ENCODE results near the gene HHEX.
A peak's percentile ranks its signal among the peaks of the same experiment; 100 is the strongest.

The HHEX gene

DNA sequence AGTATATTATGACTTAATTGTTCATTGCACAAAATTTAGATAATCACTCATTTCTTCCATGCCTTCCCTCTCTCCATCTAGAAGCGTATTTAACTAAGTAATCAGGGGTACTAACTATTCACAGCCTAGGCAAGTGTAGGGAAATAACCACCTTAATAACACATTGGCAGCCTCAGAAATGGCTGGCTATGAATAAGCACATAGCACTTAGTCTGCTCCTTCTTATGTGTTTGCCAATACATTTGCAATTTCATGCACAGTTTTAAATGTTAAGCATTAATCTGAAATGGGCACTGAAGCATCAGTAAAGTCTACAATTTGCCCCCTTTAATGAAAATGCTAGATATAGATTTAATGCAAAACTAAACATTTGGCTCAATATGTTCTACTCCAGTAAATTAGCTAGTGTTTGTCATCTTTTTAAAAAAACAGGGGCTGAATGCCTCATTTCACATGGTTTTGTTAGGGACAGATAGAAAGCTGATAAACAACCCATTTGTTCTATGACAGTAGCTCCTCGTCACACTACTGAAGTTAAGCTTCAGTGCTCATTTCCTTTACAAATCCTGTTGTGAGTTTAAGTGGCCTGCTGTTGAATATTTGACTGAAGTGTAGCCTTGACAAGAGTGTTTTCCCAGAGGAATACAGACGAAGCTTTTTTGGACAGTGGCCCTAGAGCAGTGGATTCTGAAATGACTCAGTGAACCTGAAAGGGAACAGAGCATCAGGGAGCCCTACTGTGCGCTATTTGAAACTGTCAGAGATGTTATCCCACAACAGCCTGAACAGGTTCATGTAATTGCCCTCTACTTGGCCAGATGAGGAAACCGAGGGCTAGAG lies 30.5 kb downstream of the HHEX start:
- TF ChIP-seq, protein P1, sequence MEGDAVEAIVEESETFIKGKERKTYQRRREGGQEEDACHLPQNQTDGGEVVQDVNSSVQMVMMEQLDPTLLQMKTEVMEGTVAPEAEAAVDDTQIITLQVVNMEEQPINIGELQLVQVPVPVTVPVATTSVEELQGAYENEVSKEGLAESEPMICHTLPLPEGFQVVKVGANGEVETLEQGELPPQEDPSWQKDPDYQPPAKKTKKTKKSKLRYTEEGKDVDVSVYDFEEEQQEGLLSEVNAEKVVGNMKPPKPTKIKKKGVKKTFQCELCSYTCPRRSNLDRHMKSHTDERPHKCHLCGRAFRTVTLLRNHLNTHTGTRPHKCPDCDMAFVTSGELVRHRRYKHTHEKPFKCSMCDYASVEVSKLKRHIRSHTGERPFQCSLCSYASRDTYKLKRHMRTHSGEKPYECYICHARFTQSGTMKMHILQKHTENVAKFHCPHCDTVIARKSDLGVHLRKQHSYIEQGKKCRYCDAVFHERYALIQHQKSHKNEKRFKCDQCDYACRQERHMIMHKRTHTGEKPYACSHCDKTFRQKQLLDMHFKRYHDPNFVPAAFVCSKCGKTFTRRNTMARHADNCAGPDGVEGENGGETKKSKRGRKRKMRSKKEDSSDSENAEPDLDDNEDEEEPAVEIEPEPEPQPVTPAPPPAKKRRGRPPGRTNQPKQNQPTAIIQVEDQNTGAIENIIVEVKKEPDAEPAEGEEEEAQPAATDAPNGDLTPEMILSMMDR (IDR thresholded peaks at IDR 0.05; ENCODE audit: low read length, missing control alignments): no peak
- DNase-seq (ENCODE audit: low read depth): peak; percentile 18
- no peak overlapping the region for H3K4me3 ChIP-seq (replicated peaks; ENCODE audit: low read depth, low read length)

DNA sequence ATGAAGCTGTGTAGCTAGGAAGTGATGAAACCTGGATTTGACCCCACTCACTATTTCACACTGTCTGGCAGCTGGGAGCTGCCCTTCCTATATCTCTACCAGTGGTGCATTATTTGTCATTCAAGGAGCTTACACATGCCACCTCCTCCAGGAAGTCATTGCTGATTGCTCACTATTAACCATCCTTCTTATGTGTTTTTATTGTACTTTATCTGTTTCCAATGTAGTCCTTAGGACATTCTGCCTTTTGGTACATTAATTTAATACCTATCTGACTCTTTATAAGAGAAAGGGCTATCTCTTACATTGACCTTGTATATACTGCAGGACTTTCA lies 31.0 kb downstream of the HHEX start:
- TF ChIP-seq, protein P1 (IDR thresholded peaks at IDR 0.05; ENCODE audit: low read length, missing control alignments): no peak
- no peak overlapping the region for H3K4me3 ChIP-seq (replicated peaks; ENCODE audit: low read depth, low read length)
- DNase-seq (ENCODE audit: low read depth): no peak

DNA sequence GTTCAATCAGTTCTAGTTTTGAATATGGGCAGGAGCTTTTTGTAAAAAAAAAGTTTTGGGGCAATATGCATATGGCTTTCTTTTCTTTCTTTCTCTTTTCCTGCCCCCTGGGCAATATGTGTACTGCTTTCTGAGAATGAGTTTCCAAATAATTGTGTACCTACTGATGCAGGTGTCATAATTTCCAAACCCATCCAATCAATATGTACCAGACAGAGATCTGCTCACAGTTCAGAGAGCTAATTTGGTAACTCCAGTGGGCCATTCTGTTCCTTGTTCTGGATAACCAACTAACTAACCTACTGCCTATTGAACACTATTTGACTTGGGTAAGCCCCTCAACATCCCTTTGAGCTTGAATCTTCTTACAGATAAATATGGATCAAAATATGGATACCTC lies 32.6 kb downstream of the HHEX start:
- no peak overlapping the region for H3K4me3 ChIP-seq (replicated peaks; ENCODE audit: low read depth, low read length)
- TF ChIP-seq, protein P1 (IDR thresholded peaks at IDR 0.05; ENCODE audit: low read length, missing control alignments): no peak
- no peak for DNase-seq (ENCODE audit: low read depth)

DNA sequence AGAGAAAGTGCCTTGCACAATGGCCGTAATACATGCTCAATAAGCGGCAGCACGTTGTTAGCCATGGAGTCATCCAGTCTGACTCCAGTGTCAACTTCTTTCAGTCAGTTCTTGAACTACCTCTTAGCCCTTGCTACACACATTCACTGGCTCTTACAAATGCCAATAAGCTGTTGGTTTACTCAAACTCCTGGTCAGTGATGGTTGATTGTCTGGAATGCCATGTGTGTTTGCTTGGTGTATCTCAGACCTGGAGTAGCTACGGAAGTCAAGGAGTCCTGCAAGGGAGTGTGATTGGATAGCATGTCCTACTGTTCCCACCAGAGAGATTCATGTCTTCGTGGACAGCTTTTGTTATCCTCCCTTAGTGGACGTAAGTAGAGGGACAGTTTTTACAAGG lies 37.4 kb downstream of the HHEX start:
- TF ChIP-seq, protein P1 (IDR thresholded peaks at IDR 0.05; ENCODE audit: low read length, missing control alignments): no peak
- H3K4me3 ChIP-seq (replicated peaks; ENCODE audit: low read depth, low read length): no peak overlapping the region
- DNase-seq (ENCODE audit: low read depth): no peak

DNA sequence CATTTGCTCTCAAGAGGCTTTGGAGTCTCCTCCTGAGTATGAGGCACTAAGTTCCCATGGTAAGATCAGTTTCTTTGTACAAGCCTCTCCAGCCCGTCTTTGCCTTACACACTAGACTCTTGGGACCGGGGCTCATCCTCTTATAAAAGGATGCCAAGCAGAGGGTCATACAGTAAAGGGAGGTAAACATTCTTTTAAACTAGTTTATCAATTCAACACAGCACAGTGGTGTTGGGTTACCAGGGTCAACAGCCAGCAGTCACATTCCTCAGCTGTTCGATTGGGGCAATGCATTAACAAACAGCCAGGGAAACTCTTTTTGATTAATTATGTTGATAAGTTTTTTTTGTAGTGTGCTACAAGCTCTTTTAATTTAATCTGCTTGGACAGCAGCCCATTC lies 37.8 kb downstream of the HHEX start:
- H3K4me3 ChIP-seq (replicated peaks; ENCODE audit: low read depth, low read length): no peak overlapping the region
- TF ChIP-seq, protein P1 (IDR thresholded peaks at IDR 0.05; ENCODE audit: low read length, missing control alignments): no peak
- no peak for DNase-seq (ENCODE audit: low read depth)

DNA sequence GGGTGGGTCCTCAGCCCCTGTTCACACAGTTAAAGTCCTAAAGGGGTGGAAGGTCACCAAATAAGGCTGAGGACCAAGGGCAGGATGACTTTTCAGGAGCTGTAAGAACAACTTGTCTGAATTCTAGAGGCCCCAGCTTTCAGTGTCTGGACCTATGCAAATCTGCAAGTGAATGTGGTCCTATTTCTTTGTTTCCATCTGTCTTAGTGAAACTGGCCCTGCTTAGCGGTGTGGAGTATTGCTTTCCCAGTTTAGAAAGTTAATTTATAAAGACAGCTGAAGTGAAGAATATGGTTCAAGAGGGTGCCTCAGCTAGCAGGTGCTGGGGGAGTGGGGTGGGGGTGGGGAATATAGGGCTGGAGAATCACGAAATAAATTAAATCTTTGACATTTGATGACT lies 40.1 kb downstream of the HHEX start:
- TF ChIP-seq, protein P1 (IDR thresholded peaks at IDR 0.05; ENCODE audit: low read length, missing control alignments): no peak
- DNase-seq (ENCODE audit: low read depth): no peak
- no peak overlapping the region for H3K4me3 ChIP-seq (replicated peaks; ENCODE audit: low read depth, low read length)

DNA sequence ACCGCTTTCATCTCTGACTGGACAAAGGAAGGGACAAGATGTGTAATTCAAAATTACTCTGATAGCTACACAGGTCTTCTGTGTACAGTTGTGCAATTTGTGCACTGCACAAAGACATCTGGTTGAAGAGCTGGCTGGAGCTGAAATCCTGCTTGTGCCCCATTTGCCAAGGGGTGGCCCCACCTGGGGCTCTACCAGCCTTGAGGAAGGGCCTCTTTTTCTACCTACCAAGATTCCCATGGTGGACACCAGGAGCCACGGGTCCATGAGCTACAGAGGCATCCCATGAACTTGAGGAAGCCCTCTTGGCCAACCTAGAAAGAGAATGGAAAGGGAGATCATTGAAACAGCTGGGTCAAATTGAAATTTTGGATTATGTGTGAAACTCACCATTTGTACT lies 43.2 kb downstream of the HHEX start:
- TF ChIP-seq, protein P1 (IDR thresholded peaks at IDR 0.05; ENCODE audit: low read length, missing control alignments): no peak
- no peak overlapping the region for H3K4me3 ChIP-seq (replicated peaks; ENCODE audit: low read depth, low read length)
- DNase-seq (ENCODE audit: low read depth): no peak

All from fibroblast of pulmonary artery (primary cell).